Stimulated activated CD8-positive, alpha-beta memory T cell treated with anti-CD3 and anti-CD28 coated beads, Interleukin-7, amount 100 ng/mL, for 4 hours (primary cell): ENCODE data around the gene RAPGEFL1.
"Not testable (repeated sequence)": the region's sequence is repeated elsewhere in the genome, so short reads cannot be mapped to it uniquely, and the experiment has no call there.

Experiments
- DNase-seq, 2 donors: peaks; one replicate each; pipeline ENCODE4 v3.0.0-alpha.2; 2020; ENCODE audit warnings: low read depth in 2 of 2

The RAPGEFL1 gene, protein sequence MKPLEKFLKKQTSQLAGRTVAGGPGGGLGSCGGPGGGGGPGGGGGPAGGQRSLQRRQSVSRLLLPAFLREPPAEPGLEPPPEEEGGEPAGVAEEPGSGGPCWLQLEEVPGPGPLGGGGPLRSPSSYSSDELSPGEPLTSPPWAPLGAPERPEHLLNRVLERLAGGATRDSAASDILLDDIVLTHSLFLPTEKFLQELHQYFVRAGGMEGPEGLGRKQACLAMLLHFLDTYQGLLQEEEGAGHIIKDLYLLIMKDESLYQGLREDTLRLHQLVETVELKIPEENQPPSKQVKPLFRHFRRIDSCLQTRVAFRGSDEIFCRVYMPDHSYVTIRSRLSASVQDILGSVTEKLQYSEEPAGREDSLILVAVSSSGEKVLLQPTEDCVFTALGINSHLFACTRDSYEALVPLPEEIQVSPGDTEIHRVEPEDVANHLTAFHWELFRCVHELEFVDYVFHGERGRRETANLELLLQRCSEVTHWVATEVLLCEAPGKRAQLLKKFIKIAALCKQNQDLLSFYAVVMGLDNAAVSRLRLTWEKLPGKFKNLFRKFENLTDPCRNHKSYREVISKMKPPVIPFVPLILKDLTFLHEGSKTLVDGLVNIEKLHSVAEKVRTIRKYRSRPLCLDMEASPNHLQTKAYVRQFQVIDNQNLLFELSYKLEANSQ

GRCh38 chr17:40177275-40177874 lies at the start of gene RAPGEFL1:
RAPGEFL1 (plus strand) TSS chr17:40177470; CDS start chr17:40177862, 392 bp downstream.
- peak; percentile 76 to 84 for DNase-seq

DNA sequence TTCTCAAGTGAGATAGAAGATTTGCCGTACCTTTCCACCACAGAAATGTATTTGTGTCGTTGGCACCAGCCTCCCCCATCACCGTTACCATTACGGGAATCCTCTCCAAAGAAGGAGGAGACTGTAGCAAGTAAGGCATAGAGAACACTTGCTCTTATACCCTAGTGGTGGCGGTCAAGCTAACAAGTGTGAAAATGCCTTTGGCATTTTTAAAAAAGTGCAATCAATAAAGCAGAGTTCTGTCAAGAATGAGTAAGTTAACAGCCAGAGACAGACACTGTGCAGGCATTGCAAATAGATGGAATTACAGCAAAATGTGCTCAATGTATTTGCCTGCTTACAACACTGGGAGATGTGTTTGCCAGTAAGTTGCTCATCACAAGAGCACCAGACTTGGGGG lies 47.8 kb upstream of the RAPGEFL1 start:
- DNase-seq: no peak

DNA sequence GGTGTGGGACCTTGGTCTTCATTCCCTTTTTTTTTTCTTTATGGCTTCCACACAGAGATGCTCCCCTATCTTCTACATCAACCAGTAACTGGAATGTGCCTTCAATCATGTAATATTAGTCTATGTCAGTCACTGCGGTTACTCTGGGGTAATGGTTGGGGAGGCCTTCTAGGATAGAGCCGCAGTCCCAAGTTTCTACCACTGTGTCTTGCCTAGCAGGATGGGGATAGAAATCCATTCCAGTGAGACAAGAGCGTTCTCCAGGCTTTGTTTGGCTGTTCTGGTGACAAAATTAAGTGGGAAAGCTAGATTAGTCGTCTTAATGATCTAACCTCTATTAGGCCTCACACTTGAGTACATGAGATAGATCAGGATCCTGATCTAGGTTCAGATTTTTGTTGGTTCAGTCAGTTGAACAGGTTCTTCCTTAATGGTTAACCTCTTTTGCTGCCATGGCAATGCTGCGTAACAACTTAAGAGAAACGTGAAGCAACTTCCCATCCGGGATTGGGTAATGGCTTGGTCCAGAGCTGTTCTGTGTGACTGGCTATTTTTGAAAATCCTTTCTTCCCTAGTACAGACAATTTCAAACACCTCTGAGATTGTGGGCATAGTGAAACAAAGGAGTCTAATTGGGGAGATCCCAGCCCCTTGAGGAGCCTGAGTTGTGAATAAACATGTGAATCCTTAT lies 46.8 kb upstream of the RAPGEFL1 start:
- DNase-seq: no peak

DNA sequence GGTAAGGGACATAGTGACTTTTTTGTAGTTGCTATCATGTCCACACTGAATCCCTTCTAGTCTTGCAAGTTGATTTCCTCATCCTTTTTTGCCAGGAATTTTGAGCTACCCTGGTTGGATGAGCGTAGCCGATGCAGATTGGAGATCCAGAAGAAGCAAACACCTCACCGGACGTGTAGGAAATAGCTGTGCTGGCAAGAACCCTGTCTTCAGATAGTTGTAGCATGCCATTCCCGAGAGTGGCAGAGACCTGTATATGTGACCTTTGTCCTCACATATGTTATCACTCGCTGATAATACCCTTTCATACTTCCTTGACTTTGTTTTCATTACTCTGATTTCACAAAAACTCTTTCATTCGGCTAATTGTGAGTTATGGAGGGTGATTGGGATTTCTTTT lies 43.1 kb upstream of the RAPGEFL1 start:
- no peak for DNase-seq

- DNase-seq: no peak
These were observed 41.5 kb upstream of the RAPGEFL1 start for GRCh38 chr17:40135817-40136216.

GRCh38 chr17:40139566-40140058 lies 37.7 kb upstream of the RAPGEFL1 start:
- DNase-seq: no peak

GRCh38 chr17:40143166-40143565 lies 34.1 kb upstream of the RAPGEFL1 start:
- DNase-seq: not testable (repeated sequence)

DNA sequence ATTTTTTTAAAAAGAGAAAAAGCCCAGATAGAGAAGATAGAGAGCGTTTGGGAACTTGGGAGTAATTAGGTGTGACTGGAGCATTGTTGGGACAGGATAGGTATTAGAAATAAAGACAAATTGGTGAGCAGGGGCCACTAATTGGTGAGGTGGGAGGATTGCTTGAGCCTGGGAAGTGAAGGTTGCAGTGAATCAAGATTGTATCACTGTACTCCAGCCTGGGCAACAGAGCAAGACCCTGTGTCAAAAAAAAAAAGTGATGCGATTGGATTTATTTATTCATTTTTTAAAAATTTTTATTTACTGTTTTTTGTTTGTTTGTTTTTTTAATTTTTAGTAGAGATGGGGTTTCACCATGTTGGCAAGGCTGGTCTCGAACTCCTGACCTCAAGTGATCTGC lies 31.8 kb upstream of the RAPGEFL1 start:
- DNase-seq: no peak

- DNase-seq: no peak
These were observed 28.7 kb upstream of the RAPGEFL1 start for GRCh38 chr17:40148527-40148926.

GRCh38 chr17:40150276-40150675 lies 27.0 kb upstream of the RAPGEFL1 start:
- DNase-seq: no peak

DNA sequence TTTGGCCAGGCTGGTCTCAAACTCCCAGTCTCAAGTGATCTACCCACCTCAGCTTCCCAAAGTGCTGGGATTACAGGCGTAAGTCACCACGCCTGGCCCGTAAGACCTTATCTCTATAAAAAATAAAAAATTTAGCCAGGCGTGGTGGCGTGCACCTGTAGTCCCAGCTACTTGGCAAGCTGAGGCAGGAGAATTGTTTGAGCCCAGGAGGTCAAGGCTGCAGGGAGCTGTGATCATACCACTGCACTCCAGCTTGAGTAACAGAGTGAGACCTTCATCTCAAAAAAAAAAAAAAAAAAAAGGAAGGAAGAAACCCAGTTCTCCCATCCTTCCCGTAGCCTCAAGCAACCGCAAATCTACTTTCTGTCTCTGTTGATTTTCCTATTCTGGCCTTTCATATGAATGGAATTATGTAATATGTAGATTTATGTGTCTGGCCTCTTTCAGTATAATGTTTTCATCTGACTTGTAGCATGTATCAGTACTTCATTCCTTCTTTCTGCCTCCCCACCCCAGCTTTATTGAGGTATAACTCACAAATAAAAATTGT lies 25.8 kb upstream of the RAPGEFL1 start:
- no peak for DNase-seq

GRCh38 chr17:40153603-40154236 lies 23.6 kb upstream of the RAPGEFL1 start:
- no peak for DNase-seq

DNA sequence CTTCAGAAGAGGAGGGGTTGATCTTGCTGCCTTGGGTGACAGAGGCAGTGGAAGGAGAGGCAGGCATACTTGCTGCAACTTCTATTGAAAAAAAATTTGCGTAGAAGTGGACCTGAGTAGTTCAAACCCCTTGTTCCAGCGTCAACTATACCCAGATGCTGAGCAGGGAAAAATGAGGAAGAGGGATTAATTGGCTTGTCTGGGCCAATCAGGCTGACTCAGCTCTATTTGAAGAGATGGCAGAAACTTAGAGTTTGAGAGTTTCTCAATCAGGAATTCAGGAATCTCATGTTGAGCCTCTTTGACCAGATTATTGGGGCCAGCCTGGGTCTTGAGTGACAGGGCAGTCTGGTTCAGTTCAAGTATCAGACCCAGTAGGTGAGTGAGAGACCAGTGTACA lies 19.3 kb upstream of the RAPGEFL1 start:
- no peak for DNase-seq

GRCh38 chr17:40158438-40159013 lies 18.7 kb upstream of the RAPGEFL1 start:
- no peak for DNase-seq

DNA sequence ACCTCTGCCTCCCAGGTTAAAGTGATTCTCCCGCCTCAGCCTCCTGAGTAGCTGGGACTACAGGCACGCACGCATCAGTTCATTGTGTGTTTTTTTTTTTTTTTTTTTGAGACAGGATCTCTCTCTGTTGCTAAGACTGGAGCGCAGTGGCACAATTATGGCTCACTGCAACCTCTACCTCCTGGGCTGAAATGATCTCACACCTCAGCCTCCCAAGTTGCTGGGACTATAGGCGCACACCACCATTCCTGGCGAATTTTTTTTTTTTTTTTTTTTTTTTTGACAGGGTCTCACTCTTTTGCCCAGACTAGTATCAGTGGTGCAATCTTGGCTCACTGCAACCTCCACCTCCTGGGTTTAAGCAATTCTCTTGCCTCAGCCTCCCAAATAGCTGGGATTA lies 17.8 kb upstream of the RAPGEFL1 start:
- no peak for DNase-seq

- no peak for DNase-seq
These were observed 9.5 kb upstream of the RAPGEFL1 start for GRCh38 chr17:40167685-40168261.

DNA sequence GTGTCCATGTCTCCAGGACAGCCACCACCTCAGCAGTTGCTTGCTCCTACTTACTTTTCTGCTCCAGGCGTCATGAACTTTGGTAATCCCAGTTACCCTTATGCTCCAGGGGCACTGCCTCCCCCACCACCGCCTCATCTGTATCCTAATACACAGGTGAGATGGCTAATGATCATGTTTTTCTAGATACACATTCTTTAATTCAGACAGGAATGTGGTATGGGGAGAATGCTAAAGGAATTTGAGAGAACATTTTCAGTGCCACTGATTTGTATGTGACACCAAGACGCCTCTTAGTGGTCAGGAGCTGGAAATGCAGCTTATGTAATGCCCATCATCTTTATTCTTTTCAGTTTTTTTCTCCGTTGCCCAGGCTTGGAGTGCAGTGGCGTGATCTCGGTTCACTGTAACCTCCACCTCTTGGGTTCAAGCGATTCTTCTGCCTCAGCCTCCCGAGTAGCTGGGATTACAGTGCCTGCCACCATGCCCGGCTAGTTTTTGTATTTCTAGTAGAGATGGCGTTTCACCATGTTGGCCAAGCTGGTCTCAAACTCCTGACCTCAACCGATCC lies 8.9 kb upstream of the RAPGEFL1 start:
- peak in 1 of 2 donors; percentile 24 for DNase-seq

DNA sequence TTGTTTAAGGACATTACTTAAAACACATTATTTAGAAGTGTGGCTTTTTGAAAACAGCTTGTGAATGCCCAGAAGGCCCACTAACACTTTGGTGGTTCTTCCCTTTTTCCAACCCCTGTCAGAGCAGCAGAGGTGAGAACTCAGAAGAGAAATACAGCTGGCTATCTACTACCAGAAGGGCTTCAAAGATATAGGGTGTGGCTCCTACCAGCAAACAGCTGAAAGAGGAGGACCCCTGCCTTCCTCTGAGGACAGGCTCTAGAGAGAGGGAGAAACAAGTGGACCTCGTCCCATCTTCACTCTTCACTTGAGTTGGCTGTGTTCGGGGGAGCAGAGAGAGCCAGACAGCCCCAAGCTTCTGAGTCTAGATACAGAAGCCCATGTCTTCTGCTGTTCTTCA lies 6.9 kb upstream of the RAPGEFL1 start:
- no peak for DNase-seq

DNA sequence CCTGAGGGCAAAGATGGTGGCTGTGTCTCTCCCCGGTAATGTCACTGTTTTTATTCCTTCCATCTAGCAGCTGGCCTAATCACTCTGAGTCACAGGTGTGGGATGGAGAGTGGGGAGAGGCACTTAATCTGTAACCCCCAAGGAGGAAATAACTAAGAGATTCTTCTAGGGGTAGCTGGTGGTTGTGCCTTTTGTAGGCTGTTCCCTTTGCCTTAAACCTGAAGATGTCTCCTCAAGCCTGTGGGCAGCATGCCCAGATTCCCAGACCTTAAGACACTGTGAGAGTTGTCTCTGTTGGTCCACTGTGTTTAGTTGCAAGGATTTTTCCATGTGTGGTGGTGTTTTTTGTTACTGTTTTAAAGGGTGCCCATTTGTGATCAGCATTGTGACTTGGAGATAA lies 5.5 kb upstream of the RAPGEFL1 start:
- DNase-seq: no peak

- no peak for DNase-seq
These were observed 4.0 kb upstream of the RAPGEFL1 start for GRCh38 chr17:40173091-40173777.
